DND-41 (cell line): ENCODE measurements around the gene XAB2.

Source experiments
- ATAC-seq: fragments of 200-7000 bp; cut with Tn5 transposase; 3 replicates; pipeline ENCODE4 v1.9.1; 2021; ENCODE audit warnings: low read depth; ENCODE audit not compliant: insufficient read depth
- DNase-seq: peaks from one replicate; pipeline ENCODE4 v3.0.0-alpha.2; 2020
- H2AFZ ChIP-seq: 2 replicates; pipeline ENCODE4 v1.6.0; 2012; ENCODE audit warnings: low read depth, low read length
- H3K27ac ChIP-seq: 2 replicates; pipeline ENCODE4 v1.5.1; 2012; ENCODE audit warnings: low read length, inconsistent platforms
- H3K27me3 ChIP-seq: fragments of 200-600 bp; sonication (generic); 2 replicates; pipeline ENCODE4 v1.6.0; 2012; ENCODE audit warnings: low read length, mild to moderate bottlenecking, inconsistent platforms; ENCODE audit not compliant: insufficient read depth, poor library complexity
- H3K36me3 ChIP-seq: 2 replicates; pipeline ENCODE4 v1.5.1; 2012; ENCODE audit warnings: low read length, inconsistent platforms; ENCODE audit not compliant: insufficient read depth
- H3K4me1 ChIP-seq: 2 replicates; pipeline ENCODE4 v1.5.1; 2012; ENCODE audit warnings: mild to moderate bottlenecking, low read length; ENCODE audit not compliant: insufficient read depth
- H3K4me2 ChIP-seq: 2 replicates; pipeline ENCODE4 v1.6.0; 2012; ENCODE audit warnings: mild to moderate bottlenecking, moderate library complexity, low read length, inconsistent platforms; ENCODE audit not compliant: insufficient read depth
- H3K4me3 ChIP-seq, 2 experiments: fragments of 200-600 bp in 1 of 2; shearing (Covaris generic) in 1 of 2; 2 replicates each; pipeline ENCODE4 v1.5.1; 2012 to 2016; ENCODE audit warnings: inconsistent platforms in 2 of 2, low read length in 2 of 2, mild to moderate bottlenecking in 2 of 2, low read depth in 1 of 2, moderate library complexity in 1 of 2
- H3K79me2 ChIP-seq: 2 replicates; pipeline ENCODE4 v1.6.0; 2012; ENCODE audit warnings: low read length, inconsistent platforms; ENCODE audit not compliant: insufficient read depth
- H3K9ac ChIP-seq: 2 replicates; pipeline ENCODE4 v1.6.0; 2012; ENCODE audit warnings: low read depth, mild to moderate bottlenecking, inconsistent platforms, low read length, moderate library complexity
- H3K9me3 ChIP-seq: 2 replicates; pipeline ENCODE4 v1.5.1; 2012; ENCODE audit warnings: low read length, moderate library complexity, mild to moderate bottlenecking, inconsistent platforms; ENCODE audit not compliant: insufficient read depth, severe bottlenecking
- H4K20me1 ChIP-seq: 2 replicates; pipeline ENCODE4 v1.6.0; 2012; ENCODE audit warnings: low read length; ENCODE audit not compliant: insufficient read depth
- CTCF ChIP-seq: IDR thresholded peaks from 2 replicates; pipeline ENCODE4 v1.5.1; 2012; ENCODE audit warnings: borderline replicate concordance, low read length, moderate library complexity, mild to moderate bottlenecking; ENCODE audit not compliant: poor library complexity, severe bottlenecking; ENCODE audit errors: extremely low read depth
- EZH2 ChIP-seq: IDR thresholded peaks from 3 replicates; pipeline ENCODE4 v1.6.1; 2012; ENCODE audit warnings: borderline replicate concordance, low read depth, mild to moderate bottlenecking, moderate library complexity, low read length, inconsistent platforms; ENCODE audit not compliant: severe bottlenecking

Gene XAB2

GRCh38 chr19:7636691-7637373 lies 7.5 kb upstream of the XAB2 start, which contains the start of gene STXBP2:
TSS of gene STXBP2 (plus strand) at chr19:7637110. CDS start at chr19:7637150, 40 bp downstream.
- H2AFZ ChIP-seq, result no peak within 1 kb of the TSS

GRCh38 chr19:7636317-7636690 lies 7.0 kb upstream of the XAB2 start:
- DNase-seq (no peak), ATAC-seq (no peak)
- H3K9me3 ChIP-seq, result peaks cover 5% of the 10 kb centered on the region
- H3K4me1 ChIP-seq, result peaks cover 6% of the 10 kb centered on the region; the same call in 1 of the 2 replicates
- no peak overlapping the region for H3K9ac ChIP-seq
- H3K79me2 ChIP-seq, result peaks cover 8% of the 10 kb centered on the region; the same call in 1 of the 2 replicates
- peaks cover 12% of the 10 kb centered on the region; the same call in 1 of the 2 replicates for H3K36me3 ChIP-seq
- H3K27me3 ChIP-seq, result no peaks in the 10 kb centered on the region
- H3K27ac ChIP-seq, result no peak overlapping the region
- no peak overlapping the region for H3K4me2 ChIP-seq
- H2AFZ ChIP-seq, result no peak overlapping the region
- peaks cover 15% of the 10 kb centered on the region; the same call in 1 of the 2 replicates for H4K20me1 ChIP-seq
- no peak overlapping the region for H3K4me3 ChIP-seq
- TF ChIP-seq CTCF (no peak), EZH2 (no peak)

More at GRCh38 chr19:7636691-7637373, 7.5 kb upstream of the XAB2 start, which contains the start of gene STXBP2:
- Histone ChIP-seq H4K20me1 (peaks cover 11% of the 10 kb centered on the region; the same call in 1 of the 2 replicates), H3K4me2 (no peak within 1 kb of the TSS), H3K79me2 (peaks cover 4% of the 10 kb centered on the region; the same call in 1 of the 2 replicates), H3K4me1 (peaks cover under 1% of the 10 kb centered on the region; the same call in 1 of the 2 replicates), H3K9me3 (peaks cover 5% of the 10 kb centered on the region), H3K9ac (no peak within 1 kb of the TSS), H3K27me3 (no peaks in the 10 kb centered on the region), H3K27ac (no peak within 1 kb of the TSS), H3K4me3 (no peak within 1 kb of the TSS), H3K36me3 (peaks cover 10% of the 10 kb centered on the region; the same call in 1 of the 2 replicates)
- ATAC-seq (no peak), DNase-seq (no peak)
- TF ChIP-seq EZH2 (no peak), CTCF (no peak)

- no peak for TF ChIP-seq EZH2
- no peak for TF ChIP-seq CTCF
- H3K36me3 ChIP-seq, result peaks cover 12% of the 10 kb centered on the region; the same call in 1 of the 2 replicates
- ATAC-seq (no peak), DNase-seq (no peak)
- H3K79me2 ChIP-seq, result peaks cover 13% of the 10 kb centered on the region
- no peak overlapping the region for H3K4me2 ChIP-seq
- H2AFZ ChIP-seq, result no peak overlapping the region
- H3K9me3 ChIP-seq, result peaks cover 5% of the 10 kb centered on the region
- no peak overlapping the region for H3K4me3 ChIP-seq
- H3K9ac ChIP-seq, result no peak overlapping the region
- peaks cover 15% of the 10 kb centered on the region; the same call in 1 of the 2 replicates for H4K20me1 ChIP-seq
- no peaks in the 10 kb centered on the region for H3K27me3 ChIP-seq
- H3K27ac ChIP-seq, result no peak overlapping the region
- H3K4me1 ChIP-seq, result peaks cover 12% of the 10 kb centered on the region
Observed at GRCh38 chr19:7635670-7636069, 6.3 kb upstream of the XAB2 start.
